ENCODE measurements around the gene SEZ6.

DNA sequence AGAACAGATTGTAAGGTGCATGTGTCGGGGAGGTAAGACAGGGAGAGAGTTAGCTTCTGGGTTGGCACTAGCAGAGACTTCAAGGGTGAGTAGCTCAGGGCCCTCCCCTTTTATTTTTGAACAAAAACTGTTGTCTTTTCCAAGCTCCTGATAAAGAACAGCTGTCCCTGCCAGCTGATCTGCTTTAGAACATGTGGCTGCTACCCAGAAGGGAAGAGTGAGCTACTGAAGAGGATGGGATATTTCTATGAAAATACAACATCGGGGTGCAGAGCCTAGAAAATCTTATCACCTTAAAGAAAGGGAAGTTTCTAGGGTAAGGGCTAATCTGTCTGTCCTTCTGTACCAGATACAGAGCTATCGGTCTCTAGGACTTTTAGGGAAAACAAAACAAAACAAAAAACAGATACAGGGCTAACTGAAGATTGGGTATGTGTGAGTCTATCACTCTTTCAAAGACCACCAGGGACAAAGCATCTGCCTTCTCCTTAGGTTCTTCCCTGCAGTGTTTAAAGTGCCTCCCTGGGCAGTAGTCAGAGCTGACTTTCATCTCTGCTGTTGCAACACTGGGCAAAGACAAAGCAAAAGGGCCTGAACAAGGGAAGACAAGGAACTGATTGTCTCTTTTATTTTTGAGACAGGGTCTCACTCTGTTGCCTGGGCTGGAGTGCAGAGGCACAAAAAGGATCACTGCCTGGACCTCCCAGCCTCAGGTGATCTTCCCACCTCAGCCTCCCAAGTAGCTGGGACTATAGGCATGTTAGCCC is 97.9 kb downstream of the SEZ6 start:
- TF ChIP-seq CHD4 (IDR thresholded peaks at IDR 0.05; ENCODE audit: borderline replicate concordance) (no peak), JUNB (IDR thresholded peaks at IDR 0.05) (no peak), REST (IDR thresholded peaks at IDR 0.05) (no peak), CTCF (IDR thresholded peaks at IDR 0.05) (no peak), POLR2A (IDR thresholded peaks at IDR 0.05; ENCODE audit: low read length) (no peak), CHD2 (IDR thresholded peaks at IDR 0.05; ENCODE audit: low read length, partially characterized antibody) (no peak), NR3C1 (IDR thresholded peaks at IDR 0.05) (no peak), HDAC2 (IDR thresholded peaks at IDR 0.05) (no peak), JUN (IDR thresholded peaks at IDR 0.05) (no peak)
- TF ChIP-seq, protein P1, sequence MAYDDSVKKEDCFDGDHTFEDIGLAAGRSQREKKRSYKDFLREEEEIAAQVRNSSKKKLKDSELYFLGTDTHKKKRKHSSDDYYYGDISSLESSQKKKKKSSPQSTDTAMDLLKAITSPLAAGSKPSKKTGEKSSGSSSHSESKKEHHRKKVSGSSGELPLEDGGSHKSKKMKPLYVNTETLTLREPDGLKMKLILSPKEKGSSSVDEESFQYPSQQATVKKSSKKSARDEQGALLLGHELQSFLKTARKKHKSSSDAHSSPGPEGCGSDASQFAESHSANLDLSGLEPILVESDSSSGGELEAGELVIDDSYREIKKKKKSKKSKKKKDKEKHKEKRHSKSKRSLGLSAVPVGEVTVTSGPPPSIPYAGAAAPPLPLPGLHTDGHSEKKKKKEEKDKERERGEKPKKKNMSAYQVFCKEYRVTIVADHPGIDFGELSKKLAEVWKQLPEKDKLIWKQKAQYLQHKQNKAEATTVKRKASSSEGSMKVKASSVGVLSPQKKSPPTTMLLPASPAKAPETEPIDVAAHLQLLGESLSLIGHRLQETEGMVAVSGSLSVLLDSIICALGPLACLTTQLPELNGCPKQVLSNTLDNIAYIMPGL (CRISPR knock-in tag; IDR thresholded peaks at IDR 0.05; ENCODE audit: borderline replicate concordance) = no peak
- TF ChIP-seq, protein P2, sequence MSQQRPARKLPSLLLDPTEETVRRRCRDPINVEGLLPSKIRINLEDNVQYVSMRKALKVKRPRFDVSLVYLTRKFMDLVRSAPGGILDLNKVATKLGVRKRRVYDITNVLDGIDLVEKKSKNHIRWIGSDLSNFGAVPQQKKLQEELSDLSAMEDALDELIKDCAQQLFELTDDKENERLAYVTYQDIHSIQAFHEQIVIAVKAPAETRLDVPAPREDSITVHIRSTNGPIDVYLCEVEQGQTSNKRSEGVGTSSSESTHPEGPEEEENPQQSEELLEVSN (IDR thresholded peaks at IDR 0.05; ENCODE audit: borderline replicate concordance, low read depth) = no peak
- TF ChIP-seq, protein P3, sequence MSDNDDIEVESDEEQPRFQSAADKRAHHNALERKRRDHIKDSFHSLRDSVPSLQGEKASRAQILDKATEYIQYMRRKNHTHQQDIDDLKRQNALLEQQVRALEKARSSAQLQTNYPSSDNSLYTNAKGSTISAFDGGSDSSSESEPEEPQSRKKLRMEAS (IDR thresholded peaks at IDR 0.05) = no peak
